Retinal pigment epithelial cell (primary cell): ENCODE data around the gene ALG1.
"Not testable (repeated sequence)": the region's sequence is repeated elsewhere in the genome, so short reads cannot be mapped to it uniquely, and the experiment has no call there.

ENCODE experiments used
- DNase-seq: peaks from one replicate; pipeline ENCODE4 v3.0.0-alpha.2; 2010; ENCODE audit warnings: low read depth
- H3K4me3 ChIP-seq: 2 replicates; pipeline ENCODE4 v1.5.1; 2011; ENCODE audit warnings: mild to moderate bottlenecking, low read length, control low read depth, moderate library complexity
- TF ChIP-seq, protein P1 (sequence below): conservative IDR thresholded peaks from 2 replicates; pipeline ENCODE4 v1.5.1; 2011; ENCODE audit warnings: low read depth, low read length, control low read depth, inconsistent platforms

ALG1 gene

DNA sequence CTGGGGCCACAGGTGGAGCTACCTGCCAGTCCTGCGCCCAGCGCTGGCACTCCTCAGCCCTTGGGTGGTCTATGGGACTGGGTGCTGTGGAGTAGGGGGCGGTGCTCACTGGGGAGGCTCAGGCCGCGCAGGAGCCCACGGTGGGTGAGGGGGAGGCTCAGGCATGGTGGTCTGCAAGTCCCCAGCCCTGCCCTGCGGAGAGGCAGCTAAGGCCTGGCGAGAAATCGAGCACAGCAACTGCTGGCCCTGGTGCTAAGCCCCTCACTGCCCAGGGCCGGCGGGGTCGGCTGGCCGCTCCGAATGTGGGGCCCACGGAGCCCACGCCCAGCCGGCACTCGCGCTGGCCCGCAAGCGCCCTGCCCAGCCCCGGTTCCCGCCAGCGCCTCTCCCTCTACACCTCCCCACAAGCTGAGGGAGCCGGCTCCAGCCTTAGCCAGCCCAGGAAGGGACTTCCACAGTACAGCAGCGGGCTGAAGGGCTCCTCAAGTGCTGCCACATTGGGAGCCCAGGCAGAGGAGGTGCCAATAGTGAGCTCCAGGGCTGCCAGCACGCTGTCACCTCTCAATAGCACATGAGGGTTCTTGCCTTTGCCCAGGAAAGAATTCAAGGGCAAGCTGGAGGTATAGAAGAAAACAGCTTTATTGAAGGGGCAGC is 37.0 kb downstream of the ALG1 start:
- H3K4me3 ChIP-seq, result no peak overlapping the region
- TF ChIP-seq, protein P1, sequence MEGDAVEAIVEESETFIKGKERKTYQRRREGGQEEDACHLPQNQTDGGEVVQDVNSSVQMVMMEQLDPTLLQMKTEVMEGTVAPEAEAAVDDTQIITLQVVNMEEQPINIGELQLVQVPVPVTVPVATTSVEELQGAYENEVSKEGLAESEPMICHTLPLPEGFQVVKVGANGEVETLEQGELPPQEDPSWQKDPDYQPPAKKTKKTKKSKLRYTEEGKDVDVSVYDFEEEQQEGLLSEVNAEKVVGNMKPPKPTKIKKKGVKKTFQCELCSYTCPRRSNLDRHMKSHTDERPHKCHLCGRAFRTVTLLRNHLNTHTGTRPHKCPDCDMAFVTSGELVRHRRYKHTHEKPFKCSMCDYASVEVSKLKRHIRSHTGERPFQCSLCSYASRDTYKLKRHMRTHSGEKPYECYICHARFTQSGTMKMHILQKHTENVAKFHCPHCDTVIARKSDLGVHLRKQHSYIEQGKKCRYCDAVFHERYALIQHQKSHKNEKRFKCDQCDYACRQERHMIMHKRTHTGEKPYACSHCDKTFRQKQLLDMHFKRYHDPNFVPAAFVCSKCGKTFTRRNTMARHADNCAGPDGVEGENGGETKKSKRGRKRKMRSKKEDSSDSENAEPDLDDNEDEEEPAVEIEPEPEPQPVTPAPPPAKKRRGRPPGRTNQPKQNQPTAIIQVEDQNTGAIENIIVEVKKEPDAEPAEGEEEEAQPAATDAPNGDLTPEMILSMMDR, result no peak
- no peak for DNase-seq

DNA sequence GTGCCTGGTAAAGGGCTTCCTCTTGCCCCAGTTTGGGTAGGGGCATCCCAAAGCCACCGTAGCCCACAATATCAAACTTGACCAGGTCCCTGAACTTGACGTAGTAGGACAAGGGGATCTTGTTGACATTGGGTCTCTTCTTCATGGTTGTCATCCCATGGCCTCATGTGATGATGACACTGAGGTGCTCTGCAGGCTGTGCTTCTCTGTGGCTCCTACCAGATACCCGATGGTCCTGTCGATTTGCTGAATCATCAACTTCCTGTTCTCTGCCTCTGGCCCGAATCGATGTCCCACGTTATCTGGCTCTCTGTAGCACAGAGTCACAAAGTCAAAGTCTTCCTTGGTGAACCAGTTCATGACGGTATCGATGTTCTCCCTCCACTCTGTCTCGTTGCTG is 39.3 kb downstream of the ALG1 start:
- not testable (repeated sequence) for H3K4me3 ChIP-seq, DNase-seq

DNA sequence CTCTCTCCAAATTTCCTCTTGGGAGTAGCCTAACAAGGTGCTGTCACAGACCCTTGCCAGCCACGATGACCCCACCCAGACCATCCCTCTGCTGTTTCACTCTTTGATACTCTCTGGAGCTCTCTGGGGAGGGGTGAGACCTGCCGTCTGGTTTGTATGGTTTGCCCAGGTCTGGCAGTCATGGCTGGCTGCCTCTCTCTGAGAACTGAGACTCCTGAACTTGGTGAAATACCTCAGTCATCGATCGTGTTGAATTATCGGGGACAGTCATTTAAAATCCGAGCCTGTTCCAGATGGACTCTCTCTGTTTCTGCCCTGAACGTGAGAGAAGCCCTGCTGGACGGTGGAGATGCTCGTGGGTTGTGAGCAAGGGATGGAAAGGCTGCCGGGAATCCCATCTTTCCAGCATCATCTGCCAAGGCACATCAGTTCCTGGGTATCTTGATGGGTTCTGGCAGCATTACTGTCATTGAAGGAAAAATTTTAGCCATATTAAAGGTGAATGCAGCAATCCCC is 45.2 kb downstream of the ALG1 start:
- H3K4me3 ChIP-seq, DNase-seq: not testable (repeated sequence)

DNA sequence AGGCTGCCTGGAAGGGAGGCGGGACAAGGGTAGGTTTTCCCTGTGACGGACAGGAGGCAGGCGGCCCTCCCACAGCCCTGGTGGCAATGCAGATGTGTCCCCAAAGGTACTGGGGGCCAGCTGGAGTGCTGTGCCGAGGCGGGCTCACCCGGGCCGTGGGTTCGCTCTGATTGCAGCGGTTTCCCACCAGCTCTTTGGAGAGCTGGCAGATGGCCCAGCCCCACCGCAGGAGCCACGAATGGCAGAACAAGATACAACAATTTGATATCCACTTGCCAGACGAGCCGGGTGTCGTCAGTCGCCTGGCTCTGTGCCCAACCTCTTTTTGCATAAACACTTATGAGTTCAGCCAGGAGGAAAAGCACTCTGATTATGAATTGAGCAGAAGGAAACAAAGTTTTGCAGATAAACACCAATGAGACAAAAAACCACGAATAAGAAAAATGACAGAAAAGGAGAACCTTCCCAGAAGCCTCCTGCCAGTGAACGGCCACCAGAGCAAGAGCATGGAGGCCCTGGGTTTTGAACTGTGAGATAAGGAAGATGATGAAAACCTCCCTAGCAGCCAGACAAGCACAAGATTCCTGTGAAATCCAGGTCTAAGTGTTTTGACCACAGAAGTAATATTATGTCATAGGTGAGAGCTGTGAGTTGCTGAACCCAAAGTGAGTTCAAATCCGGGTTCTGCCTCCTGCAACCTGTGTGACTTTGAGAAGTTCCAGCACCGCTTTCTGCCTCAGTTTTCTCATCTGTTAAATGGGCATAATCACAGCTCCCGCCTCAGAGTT is 45.9 kb downstream of the ALG1 start:
- H3K4me3 ChIP-seq, DNase-seq: not testable (repeated sequence)

DNA sequence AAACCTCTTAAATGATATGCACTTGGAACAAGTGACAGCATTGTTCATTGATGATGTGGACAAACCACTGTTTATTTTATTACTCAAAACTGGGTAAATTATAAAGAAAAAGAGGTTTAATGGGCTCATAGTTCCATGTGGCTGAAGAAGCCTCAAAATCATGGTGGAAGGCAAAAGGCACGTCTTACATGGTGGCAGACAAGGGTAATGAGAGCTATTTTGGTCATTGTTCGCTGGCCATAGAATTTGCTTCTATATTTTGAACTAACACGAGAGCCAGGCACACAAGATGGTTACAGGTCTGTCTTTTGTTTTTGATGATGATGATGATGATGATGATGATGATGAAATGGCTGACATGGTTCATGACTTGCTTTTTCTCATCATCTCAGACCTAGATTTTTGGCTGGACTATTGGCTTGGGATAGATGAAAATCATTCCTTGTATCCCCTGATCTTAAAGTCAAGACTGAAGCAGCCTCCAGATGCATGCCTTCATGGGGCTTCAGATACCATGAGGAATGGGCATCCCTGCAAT is 59.9 kb downstream of the ALG1 start:
- H3K4me3 ChIP-seq, DNase-seq: not testable (repeated sequence)

DNA sequence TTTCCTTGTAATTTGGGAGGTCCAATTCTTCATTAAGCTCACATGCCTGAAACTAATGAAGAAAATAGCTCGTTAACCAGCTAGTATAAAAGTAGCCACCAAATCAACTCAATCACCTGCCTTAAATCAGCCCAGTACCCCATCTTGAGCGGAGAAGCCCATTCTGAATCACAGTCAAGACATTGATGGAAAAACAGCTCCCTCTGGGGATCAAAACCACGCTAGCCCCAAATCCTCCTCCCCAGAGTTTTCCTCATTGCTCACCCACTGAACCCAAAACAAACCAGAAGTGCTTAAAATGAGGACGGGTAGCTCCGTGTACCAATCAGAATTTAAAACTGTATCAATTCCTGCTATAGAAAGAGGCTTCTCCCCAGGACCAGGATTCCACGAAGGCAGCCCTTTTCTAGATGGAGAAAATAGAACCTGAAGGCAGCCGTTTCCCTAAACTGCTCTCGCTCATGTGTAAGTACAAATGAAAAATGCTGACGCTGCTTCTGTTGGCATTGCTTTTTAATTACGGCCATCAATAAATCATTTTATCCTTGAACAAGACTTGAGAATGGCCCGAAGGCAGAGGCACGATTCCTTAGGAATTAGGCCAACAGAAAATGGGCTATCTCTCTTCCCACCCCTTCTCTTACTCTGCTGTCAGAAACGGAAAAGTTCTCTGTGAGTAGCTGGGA is 61.4 kb downstream of the ALG1 start:
- DNase-seq, H3K4me3 ChIP-seq: not testable (repeated sequence)

DNA sequence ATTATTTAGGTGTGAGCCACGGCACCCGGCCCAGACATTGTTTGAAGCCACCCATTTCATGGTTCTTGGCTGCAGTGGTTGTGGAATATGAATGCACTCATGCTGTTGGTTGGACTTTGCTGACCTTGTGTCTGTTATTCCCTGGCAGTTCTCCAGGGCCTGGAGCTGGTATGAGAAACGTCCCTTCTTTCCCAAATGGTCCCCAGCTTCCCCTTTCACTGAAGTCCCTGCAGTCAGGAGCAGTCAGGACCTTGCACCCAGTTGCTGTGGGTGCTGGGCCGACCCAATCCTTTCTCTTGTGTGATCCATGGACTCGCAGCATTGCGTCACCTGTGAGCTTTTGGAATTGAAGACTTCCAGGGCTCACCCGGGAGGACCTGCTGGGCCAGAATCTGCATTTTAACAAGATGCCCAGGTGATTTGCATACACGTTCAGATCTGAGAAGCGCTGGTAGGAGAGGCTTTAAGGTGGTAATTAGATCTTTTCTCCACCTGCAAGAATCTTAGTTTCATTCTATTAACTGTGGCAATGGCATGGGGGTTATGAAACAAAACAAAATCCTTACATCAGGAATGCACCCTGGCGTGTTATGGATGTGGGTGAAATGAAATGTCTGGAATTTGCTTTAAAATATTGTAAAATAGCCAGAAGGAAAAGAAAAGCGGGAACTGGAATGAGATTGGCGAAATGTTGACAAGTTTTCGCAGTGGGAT is 63.3 kb downstream of the ALG1 start:
- H3K4me3 ChIP-seq, DNase-seq: not testable (repeated sequence)
